Thyroid gland (tissue), 4 donors: Measurements from ENCODE around the gene RP2.

Source experiments
- POLR2A ChIP-seq, 2 donors: fragments of 450-650 bp; IDR thresholded peaks; one replicate each; pipeline ENCODE4 v1.6.1; 2017; ENCODE audit warnings: antibody characterized with exemption in 2 of 2, mild to moderate bottlenecking in 2 of 2, moderate library complexity in 1 of 2
- TF ChIP-seq, protein P1 (sequence below), 6 experiments: fragments of 200-600 bp in 3 of 6; fragments of 450-650 bp in 3 of 6; sonication (generic) in 3 of 6; IDR thresholded peaks; one replicate each; pipeline ENCODE4 v1.5.1; 2016 to 2019; ENCODE audit warnings: antibody characterized with exemption in 6 of 6, mild to moderate bottlenecking in 2 of 6, inconsistent platforms in 1 of 6, moderate library complexity in 1 of 6

DNA sequence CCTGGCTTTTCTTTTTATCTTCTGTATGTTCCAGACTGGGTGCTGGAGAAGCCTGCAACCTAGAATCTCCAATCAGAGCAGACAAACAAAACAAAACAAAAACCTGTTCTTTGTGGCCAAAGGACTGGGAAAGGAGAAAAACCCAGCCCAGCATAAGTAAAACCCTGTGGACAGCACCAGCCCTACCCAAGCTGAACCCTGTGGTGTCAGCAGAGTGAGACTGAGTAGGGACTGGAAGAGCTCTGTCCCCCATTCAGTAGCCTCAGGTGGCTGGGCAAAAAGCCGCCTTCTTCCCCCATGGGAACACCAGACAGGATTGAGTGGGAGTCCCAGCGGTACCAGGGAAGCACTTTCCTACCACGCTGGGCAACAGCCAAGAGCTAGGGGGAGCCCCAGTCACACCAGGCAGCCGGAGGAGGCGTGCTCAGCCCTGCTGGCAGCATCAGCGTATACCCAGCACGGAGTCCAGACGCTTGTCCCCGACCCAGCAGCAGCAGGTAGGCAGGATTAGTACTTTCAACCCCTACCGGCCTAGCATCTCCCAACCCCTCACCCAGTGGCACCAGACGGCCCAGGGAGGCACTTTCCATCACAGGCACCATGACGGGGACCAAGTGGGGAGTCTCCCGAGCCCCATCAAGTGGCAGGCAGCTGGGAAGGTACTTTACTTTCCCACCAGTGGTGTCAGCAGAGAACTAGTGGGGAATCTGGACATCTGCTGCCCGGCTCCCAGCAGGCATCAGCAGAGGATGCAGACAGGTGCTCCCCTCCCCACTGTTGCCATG lies 66.8 kb downstream of the RP2 start:
- no peak for TF ChIP-seq POLR2A (IDR thresholded peaks at IDR 0.05)
- TF ChIP-seq, protein P1, sequence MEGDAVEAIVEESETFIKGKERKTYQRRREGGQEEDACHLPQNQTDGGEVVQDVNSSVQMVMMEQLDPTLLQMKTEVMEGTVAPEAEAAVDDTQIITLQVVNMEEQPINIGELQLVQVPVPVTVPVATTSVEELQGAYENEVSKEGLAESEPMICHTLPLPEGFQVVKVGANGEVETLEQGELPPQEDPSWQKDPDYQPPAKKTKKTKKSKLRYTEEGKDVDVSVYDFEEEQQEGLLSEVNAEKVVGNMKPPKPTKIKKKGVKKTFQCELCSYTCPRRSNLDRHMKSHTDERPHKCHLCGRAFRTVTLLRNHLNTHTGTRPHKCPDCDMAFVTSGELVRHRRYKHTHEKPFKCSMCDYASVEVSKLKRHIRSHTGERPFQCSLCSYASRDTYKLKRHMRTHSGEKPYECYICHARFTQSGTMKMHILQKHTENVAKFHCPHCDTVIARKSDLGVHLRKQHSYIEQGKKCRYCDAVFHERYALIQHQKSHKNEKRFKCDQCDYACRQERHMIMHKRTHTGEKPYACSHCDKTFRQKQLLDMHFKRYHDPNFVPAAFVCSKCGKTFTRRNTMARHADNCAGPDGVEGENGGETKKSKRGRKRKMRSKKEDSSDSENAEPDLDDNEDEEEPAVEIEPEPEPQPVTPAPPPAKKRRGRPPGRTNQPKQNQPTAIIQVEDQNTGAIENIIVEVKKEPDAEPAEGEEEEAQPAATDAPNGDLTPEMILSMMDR (IDR thresholded peaks at IDR 0.05) = peak; percentile 15 to 81 (median 60)
